Activated gamma-delta T cell treated with Interleukin-2 at 50 U/mL for 16 hours (primary cell): ENCODE results near the gene GPSM1.
"Not testable (repeated sequence)": the region's sequence is repeated elsewhere in the genome, so short reads cannot be mapped to it uniquely, and the experiment has no call there.

Experiments
- DNase-seq: peaks from one replicate; pipeline ENCODE4 v3.0.0-alpha.2; 2020

The GPSM1 gene

DNA sequence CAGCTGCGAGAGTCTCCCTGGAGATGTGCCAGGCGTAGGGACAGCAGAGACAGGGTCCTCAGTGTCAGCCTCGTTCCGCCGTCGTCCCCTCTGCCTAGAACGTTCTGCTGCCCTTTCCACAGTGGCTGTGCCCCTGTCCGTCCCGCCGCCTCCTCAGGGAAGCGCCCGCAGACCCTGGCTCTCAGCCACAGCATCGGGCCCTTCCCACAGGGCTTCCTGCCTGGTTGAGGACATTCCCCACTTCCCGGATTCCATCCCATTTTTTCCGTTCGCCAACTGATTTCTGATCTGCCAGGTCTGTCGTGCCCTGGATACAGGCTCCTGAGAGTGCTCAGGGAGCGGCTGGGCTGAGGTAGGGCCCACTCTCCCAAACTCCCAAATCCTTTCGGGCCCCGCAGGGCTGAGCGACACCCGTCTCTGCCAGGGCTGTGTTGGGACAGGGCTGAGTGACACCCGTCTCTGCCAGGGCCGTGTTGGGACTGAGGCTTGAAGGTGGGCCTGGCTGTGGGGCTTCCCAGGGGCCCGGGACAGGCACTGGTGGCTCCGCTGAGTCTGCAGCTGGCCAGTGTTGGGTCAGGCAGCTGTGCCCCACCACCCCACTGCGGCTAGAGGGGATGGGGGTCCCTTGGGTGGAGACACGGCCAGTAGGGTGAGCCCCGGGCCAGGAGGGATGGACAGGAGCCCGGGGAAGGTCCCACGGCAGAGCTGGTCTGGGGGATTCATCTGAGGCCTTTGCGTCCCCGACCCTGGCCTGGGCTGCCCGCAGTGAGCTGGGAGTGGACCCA is 20.3 kb downstream of the GPSM1 start:
- DNase-seq: no peak

DNA sequence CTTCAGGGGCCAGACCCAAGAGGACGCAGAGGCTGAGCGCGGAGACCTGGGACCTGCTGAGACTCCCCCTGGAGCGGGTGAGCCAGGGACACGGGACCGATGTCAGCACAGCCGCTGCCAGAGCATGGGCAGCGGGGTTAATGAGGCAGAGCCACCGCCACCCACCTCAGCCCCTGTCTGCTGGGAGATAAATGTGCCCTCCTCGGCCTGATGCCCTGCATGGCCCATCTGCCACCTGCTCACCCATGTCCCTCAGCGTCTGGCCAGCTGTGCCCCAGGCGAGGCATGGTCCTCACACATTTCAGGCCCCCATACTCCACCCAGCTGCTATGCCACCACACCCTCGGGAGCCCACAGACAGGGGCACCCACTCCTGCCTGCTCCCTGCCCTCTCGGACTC is 21.4 kb downstream of the GPSM1 start:
- no peak for DNase-seq

DNA sequence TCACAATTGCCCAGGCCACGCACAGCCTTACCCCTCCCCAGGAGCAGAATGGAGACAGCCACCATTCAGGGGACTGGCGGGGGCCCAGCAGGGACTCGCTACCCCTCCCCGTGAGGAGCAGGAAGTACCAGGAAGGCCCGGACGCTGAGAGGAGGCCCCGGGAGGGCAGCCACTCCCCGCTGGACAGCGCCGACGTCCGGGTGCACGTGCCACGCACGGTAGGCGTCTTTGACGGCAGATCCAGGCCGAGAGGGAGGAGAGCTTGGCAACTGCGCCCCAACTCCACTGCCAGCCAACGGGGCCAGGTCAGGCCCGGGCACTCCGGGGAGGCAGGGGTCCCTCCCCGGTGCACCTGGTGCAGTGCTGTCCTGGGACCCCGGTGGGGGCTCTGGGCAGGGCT is 22.2 kb downstream of the GPSM1 start:
- DNase-seq: no peak

DNA sequence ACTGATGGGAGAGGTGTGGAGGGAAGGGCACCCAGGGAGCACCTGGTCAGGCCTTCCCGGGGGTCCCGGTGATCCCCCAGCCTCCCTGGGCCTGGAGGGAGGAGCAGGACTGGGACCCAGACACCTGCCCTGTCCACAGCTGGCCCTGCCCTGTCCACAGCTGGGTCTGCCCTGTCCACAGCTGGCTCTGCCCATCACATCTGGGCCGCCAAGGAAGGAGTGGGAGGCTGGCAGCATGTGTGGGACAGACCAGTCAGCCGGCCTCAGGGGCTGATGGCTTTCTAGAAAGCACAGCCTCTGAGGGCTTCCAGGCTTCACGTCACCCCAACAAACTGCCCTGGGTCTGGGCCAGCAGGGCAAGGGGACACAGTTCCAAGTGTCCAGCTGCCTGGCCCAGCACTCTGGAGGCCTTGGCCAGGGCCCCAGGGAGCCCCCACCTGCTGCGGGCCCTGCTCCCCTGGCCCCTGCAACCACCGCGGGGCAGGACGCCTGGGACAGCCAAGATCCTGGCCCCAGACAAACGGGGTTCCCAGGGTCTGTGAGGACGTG is 24.0 kb downstream of the GPSM1 start:
- DNase-seq: no peak

DNA sequence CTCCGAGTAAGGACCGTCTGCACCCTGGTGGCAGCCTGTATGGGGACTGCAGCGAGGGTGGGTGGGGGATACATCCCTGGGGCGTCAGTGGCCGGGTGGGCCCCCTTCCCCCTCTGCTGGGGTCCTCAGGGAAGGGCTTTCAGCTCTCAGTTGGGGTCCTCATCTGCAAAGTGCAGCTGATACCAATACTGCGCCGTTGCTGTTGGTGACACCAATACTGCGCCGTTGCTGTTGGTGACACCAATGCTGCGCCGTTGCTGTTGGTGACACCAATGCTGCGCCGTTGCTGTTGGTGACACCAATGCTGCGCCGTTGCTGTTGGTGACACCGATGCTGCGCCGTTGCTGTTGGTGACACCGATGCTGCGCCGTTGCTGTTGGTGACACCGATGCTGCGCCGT is 24.5 kb downstream of the GPSM1 start:
- DNase-seq: not testable (repeated sequence)

DNA sequence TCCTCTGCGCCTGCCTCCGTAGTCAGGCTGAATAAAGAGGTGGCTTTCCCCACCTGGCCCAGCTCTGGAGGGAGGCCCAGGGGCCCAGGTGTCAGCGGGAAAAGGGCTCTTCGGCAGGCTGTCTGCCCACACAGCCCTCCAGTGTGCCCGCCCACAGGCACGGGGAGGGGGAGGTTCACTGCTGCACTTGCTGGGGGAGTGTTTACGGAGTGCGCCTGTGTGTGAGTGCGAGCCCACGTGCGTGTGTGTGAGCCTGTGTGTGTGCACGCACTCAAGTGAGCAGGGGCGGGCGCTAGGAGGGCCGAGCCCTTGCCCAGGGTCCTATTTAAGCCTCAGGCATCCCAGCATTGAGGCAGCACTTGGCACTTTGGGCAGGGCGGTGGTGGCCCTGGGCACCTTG is 25.3 kb downstream of the GPSM1 start:
- DNase-seq: no peak

DNA sequence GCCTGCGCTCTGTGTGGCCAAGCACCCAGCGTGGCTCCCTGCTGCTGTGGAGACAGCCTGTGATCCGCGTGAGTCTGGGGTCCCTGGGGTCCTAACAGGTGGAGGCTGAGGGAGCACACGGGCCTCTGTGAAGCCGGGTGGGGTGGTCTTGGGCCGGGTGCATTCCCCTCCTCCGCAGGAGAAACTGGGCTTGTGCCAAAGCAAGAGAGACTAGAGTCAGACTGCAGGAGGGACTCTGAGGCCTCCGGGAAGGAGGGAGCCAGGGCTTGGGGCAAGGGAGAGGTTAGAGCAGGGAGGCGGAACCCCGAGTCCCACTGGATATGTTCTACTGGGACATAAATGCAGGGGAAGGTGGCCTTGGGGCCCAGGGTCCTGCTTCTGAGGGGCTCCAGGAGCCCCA is 25.7 kb downstream of the GPSM1 start:
- DNase-seq: no peak

DNA sequence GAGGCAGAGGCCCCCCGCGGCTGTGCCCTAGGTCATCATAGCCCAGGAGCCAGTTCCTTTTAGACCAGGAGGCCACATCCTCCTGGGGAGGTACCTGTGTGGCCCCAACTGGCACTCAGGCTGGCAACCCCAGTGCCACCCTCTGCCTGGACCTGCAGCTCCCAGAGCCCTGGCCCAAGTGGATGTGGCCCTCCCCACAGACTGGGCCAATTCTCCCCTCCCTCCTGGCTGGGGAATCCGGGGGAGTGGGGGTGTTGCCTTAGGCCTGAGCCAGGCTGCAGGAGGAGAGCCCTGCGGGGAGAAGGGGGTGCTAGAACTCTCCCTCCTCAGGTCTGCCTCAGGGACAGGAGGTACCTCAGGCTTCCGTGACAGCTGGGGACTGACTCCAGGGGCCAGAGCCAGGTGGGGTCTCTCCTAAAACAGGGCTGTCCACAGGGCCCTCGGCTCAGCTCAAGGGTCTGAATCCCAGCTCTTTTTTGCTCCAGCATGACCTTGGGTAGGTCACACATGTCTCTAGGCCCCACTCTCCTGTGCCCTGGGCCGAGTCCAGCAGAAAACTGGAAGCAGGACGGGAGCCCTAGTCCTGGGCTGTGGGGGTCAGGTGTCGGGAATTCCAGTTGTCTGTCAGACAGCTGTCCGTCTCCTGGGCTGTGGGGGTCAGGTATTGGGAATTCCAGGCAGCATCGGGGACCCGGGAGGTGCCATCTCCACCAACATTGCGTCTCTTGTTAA is 26.6 kb downstream of the GPSM1 start:
- DNase-seq: no peak

DNA sequence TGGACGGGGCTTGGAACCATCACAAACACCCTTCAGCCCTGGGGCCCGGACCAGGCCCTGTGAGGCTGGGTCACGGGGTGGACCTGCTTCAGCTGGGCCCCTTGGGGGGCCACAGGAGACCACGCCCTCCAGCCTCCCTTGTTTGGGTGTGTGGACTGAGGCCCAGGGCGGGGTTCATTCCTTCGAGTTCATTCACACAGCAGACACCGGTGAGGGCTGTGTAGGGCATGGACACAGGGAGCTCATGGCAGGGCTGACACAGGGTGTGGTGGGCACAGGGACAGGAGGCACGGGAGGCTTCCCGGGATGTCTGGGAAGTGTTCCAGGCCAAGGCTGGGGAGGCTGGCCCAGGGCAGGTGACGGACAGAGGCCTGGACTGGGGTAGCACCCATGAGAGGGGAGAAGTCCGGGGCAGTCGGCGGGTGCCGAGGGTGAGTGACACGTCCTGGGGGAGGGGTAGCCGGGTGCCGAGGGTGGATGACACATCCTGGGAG is 27.3 kb downstream of the GPSM1 start:
- DNase-seq: no peak

DNA sequence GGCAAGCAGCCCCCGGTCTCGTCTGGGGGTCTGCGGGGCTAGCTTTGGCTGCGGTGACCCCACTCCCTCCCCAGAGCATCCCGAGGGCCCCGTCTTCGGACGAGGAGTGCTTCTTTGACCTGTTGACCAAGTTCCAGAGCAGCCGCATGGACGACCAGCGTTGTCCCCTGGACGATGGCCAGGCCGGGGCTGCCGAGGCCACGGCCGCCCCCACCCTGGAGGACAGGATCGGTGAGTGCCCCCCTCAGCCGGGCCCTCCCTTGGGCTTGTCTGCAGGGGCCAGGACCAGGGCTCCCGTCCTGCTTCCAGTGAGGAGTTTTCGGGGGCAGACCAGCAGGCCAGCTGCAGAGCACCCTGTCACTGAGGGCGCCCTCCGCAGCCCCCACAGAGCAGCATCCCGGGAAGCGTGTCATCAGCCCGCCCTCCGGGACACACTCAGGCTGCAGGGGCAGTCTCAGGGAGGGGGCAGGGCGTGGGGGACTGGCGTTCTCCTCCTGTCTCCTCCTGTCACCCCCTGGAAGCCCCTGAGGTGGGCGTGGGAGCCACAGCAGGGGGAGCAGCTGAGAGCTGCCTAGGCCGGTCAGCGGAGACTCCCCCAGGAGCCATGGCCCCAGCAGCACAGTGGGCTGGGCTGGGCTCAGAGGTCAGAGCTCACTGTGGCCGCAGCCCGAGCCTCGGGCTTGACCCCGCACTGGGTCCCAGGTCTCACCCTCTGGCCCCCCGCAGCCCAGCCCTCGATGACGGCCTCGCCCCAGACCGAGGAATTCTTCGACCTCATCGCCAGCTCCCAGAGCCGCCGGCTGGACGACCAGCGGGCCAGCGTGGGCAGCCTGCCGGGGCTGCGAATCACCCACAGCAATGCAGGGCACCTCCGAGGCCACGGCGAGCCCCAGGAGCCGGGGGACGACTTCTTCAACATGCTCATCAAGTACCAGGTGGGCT is 28.5 kb downstream of the GPSM1 start:
- DNase-seq: no peak

DNA sequence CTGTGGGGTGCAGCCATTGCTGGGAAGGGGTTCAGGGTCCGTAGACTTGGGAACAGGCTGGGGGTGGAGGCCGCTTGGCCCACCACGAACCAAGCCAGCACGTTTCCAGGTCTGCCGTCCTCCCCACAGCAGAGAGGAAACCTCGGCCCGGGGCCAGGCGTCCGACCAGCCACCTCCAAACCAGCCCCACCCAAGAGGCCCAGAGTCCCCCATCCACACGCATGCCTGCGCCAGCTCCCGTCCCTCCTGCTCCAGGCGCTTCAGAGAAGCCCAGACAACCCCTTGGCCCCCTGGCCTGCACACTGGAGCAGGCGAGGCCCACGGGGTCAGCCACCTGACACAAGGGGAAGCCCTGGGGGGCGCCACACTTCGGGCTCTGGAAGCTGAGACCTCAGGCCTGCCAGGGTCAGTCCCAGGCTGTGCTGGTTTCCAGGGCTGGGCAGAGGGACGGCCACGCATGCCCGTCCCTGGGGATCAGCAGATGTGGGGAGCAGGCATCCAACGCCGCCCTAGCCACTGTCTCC is 29.9 kb downstream of the GPSM1 start:
- DNase-seq: no peak

DNA sequence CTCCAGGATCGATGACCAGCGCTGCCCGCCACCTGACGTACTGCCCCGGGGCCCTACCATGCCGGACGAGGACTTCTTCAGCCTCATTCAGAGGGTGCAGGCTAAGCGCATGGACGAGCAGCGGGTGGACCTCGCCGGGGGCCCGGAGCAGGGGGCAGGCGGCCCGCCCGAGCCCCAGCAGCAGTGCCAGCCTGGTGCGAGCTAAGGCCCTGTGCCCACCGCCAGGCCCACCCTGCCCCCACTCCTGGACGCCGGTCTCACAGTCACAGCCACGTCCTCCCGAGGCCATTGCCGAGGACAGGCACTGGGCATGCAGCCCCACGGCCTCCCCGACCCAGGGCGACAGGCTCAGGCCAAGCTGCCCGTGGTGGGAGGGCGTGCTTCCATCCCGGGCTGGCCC is 30.7 kb downstream of the GPSM1 start:
- no peak for DNase-seq

DNA sequence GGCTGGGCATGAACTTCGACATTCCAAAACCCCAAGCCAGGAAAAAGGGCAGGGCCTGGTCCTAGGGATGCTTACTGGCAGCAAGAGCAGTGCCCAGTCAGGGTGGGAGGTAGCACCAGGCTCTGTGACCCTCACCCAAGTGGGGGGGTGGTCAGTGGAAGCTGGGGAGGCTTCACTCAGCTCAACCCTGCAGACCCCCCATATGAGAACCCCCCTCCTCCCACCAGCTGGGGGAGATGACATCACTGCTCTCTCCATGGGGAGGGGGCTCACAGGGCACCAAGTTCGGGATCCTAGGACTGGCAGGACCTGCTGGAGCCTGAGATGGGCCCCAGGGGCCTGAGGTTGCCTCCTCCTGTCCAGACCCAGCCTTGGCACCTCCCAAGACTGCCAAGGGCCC is 31.5 kb downstream of the GPSM1 start:
- no peak for DNase-seq

DNA sequence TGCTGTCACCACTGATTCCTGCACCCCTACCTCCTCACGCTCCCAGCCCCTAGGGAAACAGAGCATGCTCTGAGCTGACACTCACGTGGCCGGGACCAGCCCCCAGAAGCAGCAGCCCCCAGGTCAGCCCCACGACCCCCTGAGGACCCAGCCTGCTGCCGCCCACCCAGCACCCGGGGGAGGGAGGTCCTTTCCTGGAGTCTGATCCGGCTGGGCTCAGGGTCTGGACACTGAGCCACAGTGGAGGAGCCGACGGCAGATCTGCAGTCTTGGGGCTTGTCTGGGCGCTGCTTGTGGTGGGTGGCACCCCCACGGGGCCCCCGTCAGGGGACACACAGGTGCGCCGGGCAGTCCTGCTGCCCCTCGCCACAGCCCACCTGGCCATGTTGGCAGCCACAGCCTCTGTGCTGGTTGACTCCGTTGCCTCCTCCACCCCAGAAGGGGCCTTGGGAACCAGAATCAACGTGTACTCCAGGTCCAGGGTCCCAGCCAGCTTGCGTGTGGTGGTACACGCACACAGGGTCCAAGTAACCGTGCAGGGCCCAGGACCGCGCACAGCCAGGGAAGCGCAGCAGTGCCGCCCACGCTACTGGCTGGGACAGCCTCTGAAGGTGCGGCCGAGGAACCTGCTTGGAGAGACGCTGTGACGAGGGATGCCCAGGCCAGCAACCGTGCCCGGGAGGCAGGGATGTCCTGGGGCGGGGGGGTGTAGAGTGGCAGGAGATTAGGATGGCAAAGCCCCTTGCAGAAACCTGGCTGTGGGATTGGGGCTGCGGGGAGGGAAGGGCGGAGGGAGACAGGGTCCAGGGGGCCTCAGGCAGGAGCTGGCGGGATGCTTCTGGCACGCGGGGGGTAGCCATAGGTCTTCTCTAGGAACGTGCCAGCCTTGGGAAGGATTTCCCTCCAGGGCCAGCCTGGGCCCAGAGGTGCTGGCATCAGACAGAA is 32.7 kb downstream of the GPSM1 start:
- DNase-seq: no peak

DNA sequence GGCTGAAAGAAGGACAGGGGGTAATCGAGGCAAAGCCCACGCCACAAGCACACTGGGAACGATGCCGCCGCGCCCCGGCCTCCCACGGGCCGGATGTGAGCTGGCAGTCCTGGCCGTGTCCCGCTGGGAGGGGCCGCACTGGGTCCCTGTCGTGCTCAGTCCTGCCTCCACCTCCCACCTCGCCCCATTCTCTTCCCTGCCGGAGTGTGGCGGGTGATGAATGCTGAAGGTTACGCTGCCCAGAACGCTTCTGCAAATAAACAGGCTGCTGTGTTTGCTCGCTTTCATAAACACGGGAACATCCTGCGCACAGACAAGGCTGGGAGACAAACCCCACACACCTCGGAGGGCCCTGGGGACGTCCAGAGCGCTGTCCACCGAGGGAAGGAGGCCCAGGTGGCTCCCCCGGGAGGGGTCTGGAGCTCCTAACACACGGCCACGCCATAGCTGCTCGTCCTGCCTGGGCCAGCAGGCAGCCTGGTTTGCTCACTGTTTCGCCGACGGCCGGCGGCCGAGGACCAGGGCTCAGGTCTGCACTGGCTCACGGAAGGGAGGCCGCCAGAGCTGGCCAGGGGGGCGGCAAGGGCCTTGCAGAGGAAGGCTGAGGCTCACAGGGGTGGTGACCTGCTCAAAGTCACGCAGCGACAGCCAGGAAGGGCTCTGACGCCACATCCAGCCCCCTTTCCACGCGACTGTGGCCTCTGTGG is 33.9 kb downstream of the GPSM1 start:
- no peak for DNase-seq

DNA sequence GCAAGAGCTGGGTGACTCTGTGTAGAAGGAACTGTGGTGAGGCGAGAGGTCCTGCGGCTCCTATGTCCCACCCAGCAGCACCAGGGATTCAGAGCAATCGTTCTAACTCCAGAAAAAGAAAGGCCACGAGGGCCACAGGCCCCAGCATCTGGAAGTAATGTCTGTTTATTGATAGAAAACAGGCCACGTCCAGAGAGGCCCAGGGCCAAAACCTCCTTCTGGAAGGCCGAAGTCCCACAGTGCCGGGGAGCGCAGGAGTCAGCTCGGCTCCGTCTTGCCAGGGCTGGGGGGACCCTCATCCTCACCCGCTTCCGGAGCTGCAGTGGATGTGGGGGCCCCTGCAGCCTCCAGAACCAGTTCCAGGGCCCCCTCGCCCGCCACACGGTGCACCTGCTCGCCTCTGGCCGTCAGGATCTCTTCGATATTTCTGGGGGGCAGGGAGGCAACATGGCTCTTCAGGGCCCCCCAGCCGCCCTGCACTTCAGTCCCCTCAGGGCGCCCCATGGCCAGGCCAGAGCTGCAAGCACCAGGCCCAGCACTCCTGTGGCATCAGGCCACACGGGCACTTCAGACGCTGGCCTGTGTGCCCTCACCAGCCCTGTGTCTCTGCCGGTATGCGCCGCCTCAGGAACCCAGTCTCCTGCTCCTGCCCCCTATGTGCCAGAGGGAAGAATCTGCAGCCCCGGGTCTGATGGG is 34.6 kb downstream of the GPSM1 start:
- no peak for DNase-seq

DNA sequence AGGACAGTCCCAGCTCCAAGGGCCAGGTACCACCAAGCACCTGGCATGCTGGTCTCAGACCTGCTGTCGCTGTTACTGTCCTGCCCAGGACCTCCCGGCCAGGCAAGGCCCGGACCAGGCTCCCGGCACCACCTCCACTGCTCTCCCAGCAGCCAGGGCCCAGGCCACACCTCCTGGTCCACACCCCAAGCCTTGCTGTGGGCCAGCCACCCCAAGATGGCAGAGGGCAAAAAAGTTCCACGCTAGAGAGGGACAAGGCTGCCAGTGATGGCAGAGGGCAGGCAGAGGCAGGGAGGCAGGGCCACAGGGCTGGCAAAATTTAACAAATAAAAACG is 35.1 kb downstream of the GPSM1 start:
- DNase-seq: no peak

DNA sequence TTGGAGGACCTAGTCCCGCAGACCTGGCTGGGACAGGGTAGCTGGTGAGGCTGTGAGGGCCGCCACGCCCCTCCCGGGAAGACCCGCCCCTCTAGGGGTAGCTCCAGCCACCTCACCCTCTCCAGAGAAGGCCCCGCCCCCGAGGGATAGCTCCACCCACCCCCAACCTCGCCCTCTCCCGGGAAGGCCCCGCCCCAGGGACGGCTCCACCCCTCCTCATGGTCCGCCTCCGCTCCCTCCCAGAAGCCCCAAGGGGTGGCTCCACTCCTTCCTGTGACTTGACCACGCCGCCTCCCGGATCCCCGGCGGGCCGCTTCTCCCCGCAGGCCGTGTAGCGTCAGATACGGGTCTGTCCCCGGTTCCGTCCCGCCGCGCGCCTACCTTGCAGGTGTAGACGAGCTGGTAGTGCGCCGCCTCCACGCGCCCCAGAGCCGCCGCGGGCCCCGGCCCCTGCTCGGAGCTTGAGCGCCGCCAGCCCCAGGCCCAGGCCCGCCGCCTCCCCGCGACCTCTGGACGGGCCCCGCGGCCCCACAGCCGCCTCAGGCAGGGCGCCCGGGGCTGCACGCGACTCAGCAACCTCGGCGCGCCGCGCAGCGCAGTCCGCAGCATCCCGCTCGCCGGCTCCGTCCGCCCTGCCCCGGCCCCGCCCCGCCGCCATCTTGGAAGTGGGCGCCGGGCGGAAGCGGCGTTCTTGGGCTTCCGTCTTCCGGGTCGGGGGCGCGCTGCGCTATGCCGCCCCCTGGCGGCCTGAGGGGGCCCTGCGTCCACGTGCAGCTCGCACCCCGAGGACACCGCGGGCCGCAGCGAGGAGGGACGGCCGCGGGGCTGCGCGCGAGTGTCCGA is 36.0 kb downstream of the GPSM1 start, which contains the start of gene DNLZ:
Gene DNLZ, minus strand, starts transcription at position 639 of the 843 bp plus-strand sequence. Its CDS starts 30 bp downstream, at position 609.
- peak; percentile 87 for DNase-seq
